Thoracic aorta (tissue), 2 donors: ENCODE measurements around the gene PEX14. TPM values are rescaled to one million over a fixed set of nuclear protein-coding genes. Genes with fewer than 3 reads are reported as not detected.

Experiments
- ATAC-seq: fragments of 150-250 bp; one replicate; pipeline ENCODE4 v1.8.0; 2017; ENCODE audit warnings: low read depth; ENCODE audit not compliant: insufficient number of reproducible peaks, low FRiP score
- DNase-seq: peaks from one replicate; pipeline ENCODE4 v3.0.0-alpha.2; 2020; ENCODE audit warnings: low spot score
- H3K27ac ChIP-seq, 2 donors: fragments of 200-600 bp; sonication (generic); 1 replicate in 1 of 2; 2 replicates in 1 of 2; pipeline ENCODE4 v1.5.1; 2016; ENCODE audit warnings: mild to moderate bottlenecking in 2 of 2, moderate library complexity in 2 of 2
- H3K27me3 ChIP-seq: fragments of 200-600 bp; sonication (generic); replicated peaks from 2 replicates; pipeline ENCODE4 v1.6.0; 2016; ENCODE audit warnings: mild to moderate bottlenecking; ENCODE audit not compliant: insufficient read depth
- H3K36me3 ChIP-seq: fragments of 200-600 bp; sonication (generic); one replicate; pipeline ENCODE4 v1.5.1; 2016
- H3K4me1 ChIP-seq, 2 donors: fragments of 200-600 bp; sonication (generic); 1 replicate in 1 of 2; 2 replicates in 1 of 2; pipeline versions ENCODE4 v1.5.1 to v1.6.0; 2016; ENCODE audit warnings: low read depth in 2 of 2, mild to moderate bottlenecking in 1 of 2; ENCODE audit not compliant: control insufficient read depth in 1 of 2
- H3K4me3 ChIP-seq: fragments of 200-600 bp; sonication (generic); 2 replicates; pipeline ENCODE4 v1.5.1; 2016; ENCODE audit warnings: mild to moderate bottlenecking
- H3K9me3 ChIP-seq: fragments of 200-600 bp; sonication (generic); 2 replicates; pipeline ENCODE4 v1.5.1; 2016
- CTCF ChIP-seq: fragments of 200-600 bp; sonication (generic); IDR thresholded peaks from one replicate; pipeline ENCODE4 v1.5.1; 2019; ENCODE audit warnings: antibody characterized with exemption
- total RNA-seq, 2 donors: library from RNA; depleted of rRNA; stranded (reverse); fragments of >200 nt; gene quantifications; one replicate each; pipeline versions ENCODE4 v1.1.0 to v1.2.3, GENCODE V29; 2016

The PEX14 gene
- total RNA-seq, 2 donors from 2014 or later = 11.5 to 22.6 TPM

- no peak for ATAC-seq
- no peaks in the 10 kb centered on the region for H3K36me3 ChIP-seq
- no peaks in the 10 kb centered on the region for H3K4me1 ChIP-seq
- no peak for DNase-seq
- H3K9me3 ChIP-seq = no peaks in the 10 kb centered on the region
- no peak overlapping the region for H3K4me3 ChIP-seq
- H3K27ac ChIP-seq = no peak overlapping the region
- no peaks in the 10 kb centered on the region for H3K27me3 ChIP-seq
- TF ChIP-seq CTCF = no peak
These were observed 30.5 kb upstream of the PEX14 start for GRCh38 chr1:10444248-10444647.

GRCh38 chr1:10444795-10445397 lies 29.9 kb upstream of the PEX14 start:
- no peak for DNase-seq
- Histone ChIP-seq H3K27ac (no peak overlapping the region), H3K4me3 (no peak overlapping the region), H3K27me3 (no peaks in the 10 kb centered on the region), H3K4me1 (no peaks in the 10 kb centered on the region), H3K36me3 (no peaks in the 10 kb centered on the region), H3K9me3 (no peaks in the 10 kb centered on the region)
- no peak for ATAC-seq
- TF ChIP-seq CTCF = no peak

- TF ChIP-seq CTCF = no peak
- no peak overlapping the region for H3K27ac ChIP-seq
- no peak for DNase-seq
- ATAC-seq = no peak
- no peaks in the 10 kb centered on the region for H3K9me3 ChIP-seq
- H3K27me3 ChIP-seq = no peaks in the 10 kb centered on the region
- H3K4me1 ChIP-seq = peaks cover 0 to 18% of the 10 kb centered on the region in 2 donors
- no peak overlapping the region for H3K4me3 ChIP-seq
- no peaks in the 10 kb centered on the region for H3K36me3 ChIP-seq
These were observed 27.8 kb upstream of the PEX14 start for GRCh38 chr1:10446790-10447422.

GRCh38 chr1:10449751-10450150 lies 25.0 kb upstream of the PEX14 start, which contains the start of gene CORT:
TSS of gene CORT (plus strand) at chr1:10450031. CDS start at chr1:10450224, 193 bp downstream.
- Histone ChIP-seq H3K27me3 (no peaks in the 10 kb centered on the region), H3K27ac (no peak within 1 kb of the TSS), H3K4me1 (peaks cover 0 to 18% of the 10 kb centered on the region in 2 donors), H3K4me3 (no peak within 1 kb of the TSS), H3K36me3 (no peaks in the 10 kb centered on the region), H3K9me3 (no peaks in the 10 kb centered on the region)
- DNase-seq = no peak
- no peak for TF ChIP-seq CTCF
- no peak for ATAC-seq

- Histone ChIP-seq H3K4me3 (no peak overlapping the region), H3K36me3 (no peaks in the 10 kb centered on the region), H3K9me3 (no peaks in the 10 kb centered on the region), H3K27me3 (no peaks in the 10 kb centered on the region), H3K27ac (no peak overlapping the region), H3K4me1 (peaks cover 0 to 18% of the 10 kb centered on the region in 2 donors)
- no peak for DNase-seq
- TF ChIP-seq CTCF = no peak
- ATAC-seq = no peak
These were observed 24.5 kb upstream of the PEX14 start for GRCh38 chr1:10450156-10450814.
